ENCODE results near the gene TRAF1. TPM values are rescaled to one million over a fixed set of nuclear protein-coding genes. Genes with fewer than 3 reads are reported as not detected.

TRAF1 gene
- total RNA-seq, 4 donors from 2014 or later: 12.3 to 21.0 (median 19.8) TPM

- Histone ChIP-seq H3K27me3 (no peaks in the 10 kb centered on the region), H3K27ac (no peak overlapping the region), H3K36me3 (peaks cover 0 to 38% (median 0%) of the 10 kb centered on the region in 3 donors), H3K4me3 (no peak overlapping the region), H3K4me1 (peaks cover 0 to 34% (median 17%) of the 10 kb centered on the region in 4 donors), H3K9me3 (no peaks in the 10 kb centered on the region)
- DNase-seq (ENCODE audit: low spot score in 2 of 2): no peak
- 70 to 78% methylated on average over 4 of the region's 4 CpGs for WGBS, 2 donors
- no peak for TF ChIP-seq POLR2A (IDR thresholded peaks at IDR 0.05)
- TF ChIP-seq, protein P1, sequence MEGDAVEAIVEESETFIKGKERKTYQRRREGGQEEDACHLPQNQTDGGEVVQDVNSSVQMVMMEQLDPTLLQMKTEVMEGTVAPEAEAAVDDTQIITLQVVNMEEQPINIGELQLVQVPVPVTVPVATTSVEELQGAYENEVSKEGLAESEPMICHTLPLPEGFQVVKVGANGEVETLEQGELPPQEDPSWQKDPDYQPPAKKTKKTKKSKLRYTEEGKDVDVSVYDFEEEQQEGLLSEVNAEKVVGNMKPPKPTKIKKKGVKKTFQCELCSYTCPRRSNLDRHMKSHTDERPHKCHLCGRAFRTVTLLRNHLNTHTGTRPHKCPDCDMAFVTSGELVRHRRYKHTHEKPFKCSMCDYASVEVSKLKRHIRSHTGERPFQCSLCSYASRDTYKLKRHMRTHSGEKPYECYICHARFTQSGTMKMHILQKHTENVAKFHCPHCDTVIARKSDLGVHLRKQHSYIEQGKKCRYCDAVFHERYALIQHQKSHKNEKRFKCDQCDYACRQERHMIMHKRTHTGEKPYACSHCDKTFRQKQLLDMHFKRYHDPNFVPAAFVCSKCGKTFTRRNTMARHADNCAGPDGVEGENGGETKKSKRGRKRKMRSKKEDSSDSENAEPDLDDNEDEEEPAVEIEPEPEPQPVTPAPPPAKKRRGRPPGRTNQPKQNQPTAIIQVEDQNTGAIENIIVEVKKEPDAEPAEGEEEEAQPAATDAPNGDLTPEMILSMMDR (IDR thresholded peaks at IDR 0.05): no peak
- no peak for TF ChIP-seq EP300 (IDR thresholded peaks at IDR 0.05)
Observed at GRCh38 chr9:120873512-120873911, 53.1 kb downstream of the TRAF1 start.

- no peak for DNase-seq (ENCODE audit: low spot score in 2 of 2)
- H3K4me3 ChIP-seq: no peak overlapping the region
- peaks cover 0 to 34% (median 17%) of the 10 kb centered on the region in 4 donors for H3K4me1 ChIP-seq
- TF ChIP-seq EP300 (IDR thresholded peaks at IDR 0.05) (no peak), POLR2A (IDR thresholded peaks at IDR 0.05) (no peak)
- TF ChIP-seq, protein P1 (IDR thresholded peaks at IDR 0.05): no peak
- H3K27ac ChIP-seq: no peak overlapping the region
- no peaks in the 10 kb centered on the region for H3K27me3 ChIP-seq
- WGBS, 2 donors: 93 to 96% methylated on average over 3 of the region's 3 CpGs
- peaks cover 0 to 38% (median 0%) of the 10 kb centered on the region in 3 donors for H3K36me3 ChIP-seq
- H3K9me3 ChIP-seq: no peaks in the 10 kb centered on the region
Observed at GRCh38 chr9:120872791-120873502, 53.6 kb downstream of the TRAF1 start.

DNA sequence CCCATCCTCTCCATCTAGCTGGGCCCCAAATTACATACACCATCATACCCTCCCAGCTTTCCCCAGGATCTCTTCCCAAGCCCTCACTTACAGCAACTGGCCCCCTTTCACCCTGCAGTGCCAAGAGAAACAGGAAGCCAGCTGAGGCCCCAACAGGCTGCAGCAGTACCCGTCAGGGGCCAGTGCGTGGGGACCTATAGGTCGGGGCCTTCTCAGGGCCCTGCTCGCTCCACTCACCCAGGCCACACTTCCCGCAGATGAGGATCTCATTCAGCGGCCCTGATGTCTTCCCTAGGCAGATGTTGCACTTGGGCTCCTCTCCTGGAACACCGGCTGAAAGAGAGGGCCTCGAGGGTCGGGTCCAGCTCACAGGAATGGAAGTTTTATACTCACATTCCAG is 56.4 kb downstream of the TRAF1 start:
- 72 to 80% methylated on average over 8 to 9 of the region's 9 CpGs for WGBS, 2 donors
- peaks cover 0 to 54% (median 0%) of the 10 kb centered on the region in 3 donors for H3K36me3 ChIP-seq
- H3K27ac ChIP-seq: peak overlapping the region in 3 of 4 donors; percentile 89 to 96 (median 91)
- peaks cover 0 to 22% (median 7%) of the 10 kb centered on the region in 4 donors for H3K4me1 ChIP-seq
- no peak for DNase-seq (ENCODE audit: low spot score in 2 of 2)
- H3K4me3 ChIP-seq: no peak overlapping the region
- no peaks in the 10 kb centered on the region for H3K27me3 ChIP-seq
- TF ChIP-seq POLR2A (IDR thresholded peaks at IDR 0.05): no peak
- TF ChIP-seq EP300 (IDR thresholded peaks at IDR 0.05): no peak
- TF ChIP-seq, protein P1 (IDR thresholded peaks at IDR 0.05): no peak
- H3K9me3 ChIP-seq: no peaks in the 10 kb centered on the region

DNA sequence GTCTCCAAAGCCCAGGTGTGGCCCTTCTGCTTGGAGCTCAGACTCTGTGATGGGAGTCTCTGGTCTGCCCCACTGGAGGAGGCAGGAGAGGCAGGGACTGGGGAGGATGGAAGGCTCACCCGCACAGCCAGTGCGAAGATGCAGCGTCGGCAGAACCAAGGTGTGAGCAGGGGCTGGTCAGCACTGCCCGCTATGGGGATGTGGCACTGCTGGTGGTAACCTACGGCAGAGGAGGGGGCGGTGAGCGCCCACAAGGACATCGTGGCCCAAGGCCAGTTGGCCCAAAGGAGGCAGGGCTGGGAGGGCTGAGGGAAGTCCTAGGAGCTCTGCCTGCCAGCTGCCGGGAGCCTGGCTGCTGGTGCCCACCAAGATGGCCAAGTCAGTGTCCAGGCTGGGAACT is 56.9 kb downstream of the TRAF1 start:
- Histone ChIP-seq H3K27me3 (no peaks in the 10 kb centered on the region), H3K9me3 (no peaks in the 10 kb centered on the region), H3K27ac (peak overlapping the region; percentile 89 to 96 (median 90)), H3K4me1 (peaks cover 0 to 21% (median 7%) of the 10 kb centered on the region in 4 donors), H3K4me3 (no peak overlapping the region), H3K36me3 (peaks cover 0 to 57% (median 0%) of the 10 kb centered on the region in 3 donors)
- TF ChIP-seq, protein P1 (IDR thresholded peaks at IDR 0.05): no peak
- TF ChIP-seq EP300 (IDR thresholded peaks at IDR 0.05) (no peak), POLR2A (IDR thresholded peaks at IDR 0.05) (no peak)
- no peak for DNase-seq (ENCODE audit: low spot score in 2 of 2)
- 80 to 89% methylated on average over 10 of the region's 10 CpGs for WGBS, 2 donors

- TF ChIP-seq, protein P1 (IDR thresholded peaks at IDR 0.05): no peak
- no peak for TF ChIP-seq POLR2A (IDR thresholded peaks at IDR 0.05)
- no peak for TF ChIP-seq EP300 (IDR thresholded peaks at IDR 0.05)
- Histone ChIP-seq H3K4me3 (peak overlapping the region; percentile 32 to 58 (median 48)), H3K27me3 (no peaks in the 10 kb centered on the region), H3K36me3 (peaks cover 0 to 56% (median 0%) of the 10 kb centered on the region in 3 donors), H3K9me3 (no peaks in the 10 kb centered on the region), H3K27ac (peak overlapping the region; percentile 89 to 96 (median 90)), H3K4me1 (peaks cover 0 to 21% (median 7%) of the 10 kb centered on the region in 4 donors)
- DNase-seq (ENCODE audit: low spot score in 2 of 2): no peak
- 28 to 34% methylated on average over 10 of the region's 10 CpGs for WGBS, 2 donors
Observed at GRCh38 chr9:120869360-120869687, 57.3 kb downstream of the TRAF1 start.

All from tibial nerve (tissue), 4 donors.